ENCODE results near the gene KCNIP1. TPM values are rescaled to one million over a fixed set of nuclear protein-coding genes. Genes with fewer than 3 reads are reported as not detected.

Gene KCNIP1
- not detected for total RNA-seq

GRCh38 chr5:170503990-170504596, at the start of gene KCNIP1:
Gene KCNIP1 (plus strand): TSS chr5:170504020.
- intact Hi-C loops (cut with DNase I, micrococcal nuclease): no loop called here
- peaks cover 46% of the 10 kb centered on the region for H3K27me3 Mint-ChIP-seq
- ChIA-PET POLR2A (no interaction called here), CTCF (no interaction called here)
- H3K9me3 Mint-ChIP-seq (ENCODE audit: low read depth): no peaks in the 10 kb centered on the region
- no peak for DNase-seq
- no peak within 1 kb of the TSS for H3K4me3 Mint-ChIP-seq
- H3K36me3 Mint-ChIP-seq (ENCODE audit: low read depth): no peaks in the 10 kb centered on the region
- H3K27ac Mint-ChIP-seq: no peak within 1 kb of the TSS
- no peaks in the 10 kb centered on the region for H3K4me1 Mint-ChIP-seq
- no peak for ATAC-seq

DNA sequence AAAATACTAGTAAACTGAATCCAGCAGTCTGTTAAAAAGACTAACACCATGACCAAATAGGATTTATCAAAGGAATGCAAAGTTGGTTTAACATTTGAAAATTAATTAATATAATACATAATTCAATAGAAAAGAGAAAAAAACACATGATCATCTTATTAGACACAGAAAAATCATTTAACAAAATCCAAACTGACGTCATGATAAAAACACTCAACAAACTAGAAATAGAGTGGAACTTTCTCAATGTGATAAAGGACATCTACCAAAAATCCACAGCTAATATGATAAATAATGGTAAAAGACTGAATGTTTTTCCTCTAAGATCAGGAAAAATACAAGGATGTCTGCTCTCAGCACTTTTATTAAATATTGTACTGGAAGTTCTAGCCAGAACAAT, 40.4 kb upstream of the KCNIP1 start:
- no peaks in the 10 kb centered on the region for H3K4me1 Mint-ChIP-seq
- no peaks in the 10 kb centered on the region for H3K9me3 Mint-ChIP-seq (ENCODE audit: low read depth)
- DNase-seq (no peak), ATAC-seq (no peak)
- peaks cover 23% of the 10 kb centered on the region for H3K27me3 Mint-ChIP-seq
- intact Hi-C loops (cut with DNase I, micrococcal nuclease): no loop called here
- no peak overlapping the region for H3K27ac Mint-ChIP-seq
- ChIA-PET POLR2A (no interaction called here), CTCF (no interaction called here)
- H3K36me3 Mint-ChIP-seq (ENCODE audit: low read depth): no peaks in the 10 kb centered on the region
- no peak overlapping the region for H3K4me3 Mint-ChIP-seq

GRCh38 chr5:170464280-170465127, 39.3 kb upstream of the KCNIP1 start:
- ATAC-seq (no peak), DNase-seq (no peak)
- Mint-ChIP-seq H3K9me3 (ENCODE audit: low read depth) (no peaks in the 10 kb centered on the region), H3K27me3 (peaks cover 23% of the 10 kb centered on the region), H3K4me3 (no peak overlapping the region), H3K36me3 (ENCODE audit: low read depth) (no peaks in the 10 kb centered on the region), H3K27ac (no peak overlapping the region), H3K4me1 (no peaks in the 10 kb centered on the region)
- ChIA-PET POLR2A (no interaction called here), CTCF (interaction anchor here (0.6 to 1.4 kb wide), 4 partner anchors 44 to 1948 kb away, joined by 3 read pairs; no protein-coding TSS in a partner anchor)
- intact Hi-C loops (cut with DNase I, micrococcal nuclease): loop anchor here in 1 of 2 experiments (5.0 kb wide), 1 partner anchor 108 kb away; no protein-coding TSS in a partner anchor

- no peak overlapping the region for H3K27ac Mint-ChIP-seq
- H3K4me3 Mint-ChIP-seq: no peak overlapping the region
These were observed 37.3 kb upstream of the KCNIP1 start for GRCh38 chr5:170466553-170466952.

DNA sequence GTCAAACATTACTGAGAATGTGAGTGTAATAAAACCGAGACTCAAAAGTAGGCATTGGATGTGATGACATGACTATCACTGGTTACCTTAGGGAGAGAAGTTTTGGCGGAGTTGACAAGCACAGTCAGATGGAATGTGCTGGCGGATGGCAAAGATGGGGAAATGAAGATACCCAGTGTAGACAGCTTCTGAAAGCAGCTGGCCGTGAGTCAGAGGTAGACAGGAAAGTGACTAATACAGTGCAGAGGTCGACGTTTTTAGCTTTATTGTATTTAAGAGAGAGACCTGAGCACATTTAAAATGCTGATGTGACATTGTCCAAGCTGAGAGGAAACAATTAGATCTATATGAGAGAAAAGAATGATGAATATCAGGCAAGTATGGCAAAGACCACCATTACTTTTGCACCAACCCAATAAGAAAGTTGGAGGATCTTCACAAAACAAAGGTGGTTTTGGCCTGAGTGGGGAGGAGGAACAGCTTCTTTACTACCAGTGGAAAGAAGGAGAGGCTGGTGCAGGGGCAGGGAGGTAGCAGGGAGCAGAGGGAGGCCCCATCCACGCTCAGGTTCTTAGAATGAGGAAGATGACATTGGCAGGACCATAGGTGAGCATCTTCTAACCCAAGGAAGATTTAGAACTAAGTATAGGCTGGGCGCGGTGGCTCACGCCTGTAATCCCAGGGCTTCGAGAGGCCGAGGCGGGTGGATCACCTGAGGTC, 36.7 kb upstream of the KCNIP1 start:
- Mint-ChIP-seq H3K27me3 (peaks cover 12% of the 10 kb centered on the region), H3K4me1 (no peaks in the 10 kb centered on the region), H3K9me3 (ENCODE audit: low read depth) (no peaks in the 10 kb centered on the region), H3K27ac (no peak overlapping the region), H3K4me3 (no peak overlapping the region), H3K36me3 (ENCODE audit: low read depth) (no peaks in the 10 kb centered on the region)
- DNase-seq (peak; percentile 74), ATAC-seq (peak; percentile 98)
- CTCF ChIA-PET: interaction anchor here (1.1 kb wide), 1 partner anchor 32 kb away, joined by 4 read pairs; no protein-coding TSS in a partner anchor
- intact Hi-C loops (cut with DNase I, micrococcal nuclease): loop anchor here (1.0 to 5.0 kb wide), 3 partner anchors 105 to 130 kb away; no protein-coding TSS in a partner anchor
- POLR2A ChIA-PET: no interaction called here

More at GRCh38 chr5:170466553-170466952, 37.3 kb upstream of the KCNIP1 start:
- POLR2A ChIA-PET: no interaction called here
- CTCF ChIA-PET: interaction anchor here (1.1 kb wide), 1 partner anchor 31 kb away, joined by 4 read pairs; no protein-coding TSS in a partner anchor
- Mint-ChIP-seq H3K27me3 (peaks cover 15% of the 10 kb centered on the region), H3K9me3 (ENCODE audit: low read depth) (no peaks in the 10 kb centered on the region), H3K4me1 (no peaks in the 10 kb centered on the region), H3K36me3 (ENCODE audit: low read depth) (no peaks in the 10 kb centered on the region)
- ATAC-seq (no peak), DNase-seq (no peak)
- intact Hi-C loops (cut with DNase I, micrococcal nuclease): loop anchor here (1.0 to 5.0 kb wide), 2 partner anchors 106 kb away; no protein-coding TSS in a partner anchor

GRCh38 chr5:170468633-170469285, 35.1 kb upstream of the KCNIP1 start:
- intact Hi-C loops (cut with DNase I, micrococcal nuclease): loop anchor here in 1 of 2 experiments (5.0 kb wide), 1 partner anchor 104 kb away; no protein-coding TSS in a partner anchor
- no peaks in the 10 kb centered on the region for H3K36me3 Mint-ChIP-seq (ENCODE audit: low read depth)
- no peak overlapping the region for H3K27ac Mint-ChIP-seq
- peaks cover 16% of the 10 kb centered on the region for H3K27me3 Mint-ChIP-seq
- no peak overlapping the region for H3K4me3 Mint-ChIP-seq
- H3K4me1 Mint-ChIP-seq: no peaks in the 10 kb centered on the region
- no peak for DNase-seq
- H3K9me3 Mint-ChIP-seq (ENCODE audit: low read depth): no peaks in the 10 kb centered on the region
- CTCF ChIA-PET: no interaction called here
- no peak for ATAC-seq
- POLR2A ChIA-PET: no interaction called here

GRCh38 chr5:170469414-170469813, 34.4 kb upstream of the KCNIP1 start:
- H3K9me3 Mint-ChIP-seq (ENCODE audit: low read depth): no peaks in the 10 kb centered on the region
- H3K4me3 Mint-ChIP-seq: no peak overlapping the region
- no peak overlapping the region for H3K27ac Mint-ChIP-seq
- intact Hi-C loops (cut with DNase I, micrococcal nuclease): loop anchor here in 1 of 2 experiments (5.0 kb wide), 1 partner anchor 103 kb away; no protein-coding TSS in a partner anchor
- no peak for DNase-seq
- H3K4me1 Mint-ChIP-seq: no peaks in the 10 kb centered on the region
- ChIA-PET POLR2A (no interaction called here), CTCF (no interaction called here)
- H3K27me3 Mint-ChIP-seq: peaks cover 16% of the 10 kb centered on the region
- ATAC-seq: no peak
- H3K36me3 Mint-ChIP-seq (ENCODE audit: low read depth): no peaks in the 10 kb centered on the region

GRCh38 chr5:170470275-170470674, 33.5 kb upstream of the KCNIP1 start:
- ATAC-seq: no peak

DNA sequence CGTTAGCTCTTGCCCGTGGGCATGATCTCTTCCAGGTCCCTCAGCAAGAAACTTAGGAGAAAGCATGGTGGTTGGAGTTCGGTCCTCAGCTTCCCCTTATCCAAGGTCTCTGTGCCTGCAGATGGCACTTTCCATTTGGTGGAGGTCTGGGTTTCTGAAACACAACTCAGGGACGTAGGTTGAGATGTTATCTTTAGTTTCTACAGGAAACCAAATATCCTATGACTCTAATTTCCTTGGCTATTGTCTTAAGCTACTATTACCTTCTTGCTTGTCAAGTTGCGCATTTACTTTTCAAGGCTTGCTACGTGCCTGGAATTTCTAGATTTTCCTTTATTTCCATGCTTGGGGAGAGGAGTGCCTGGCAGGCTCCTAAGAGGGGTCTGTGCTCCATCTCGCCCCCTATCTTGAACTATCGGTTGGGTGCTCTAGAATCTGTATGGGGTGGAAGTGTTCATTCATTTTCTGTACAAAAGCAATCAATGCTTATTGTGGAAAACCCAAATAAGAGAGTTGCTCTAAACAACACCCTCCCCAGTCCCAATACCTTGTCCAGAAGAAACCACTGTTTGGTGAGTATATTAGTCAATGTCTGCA, 32.9 kb upstream of the KCNIP1 start:
- no peak for DNase-seq
- Mint-ChIP-seq H3K4me3 (no peak overlapping the region), H3K9me3 (ENCODE audit: low read depth) (no peaks in the 10 kb centered on the region), H3K4me1 (no peaks in the 10 kb centered on the region), H3K27ac (no peak overlapping the region), H3K27me3 (peaks cover 22% of the 10 kb centered on the region), H3K36me3 (ENCODE audit: low read depth) (no peaks in the 10 kb centered on the region)
- intact Hi-C loops (cut with DNase I, micrococcal nuclease): no loop called here
- POLR2A ChIA-PET: no interaction called here
- ATAC-seq: no peak
- CTCF ChIA-PET: no interaction called here

More at GRCh38 chr5:170470275-170470674, 33.5 kb upstream of the KCNIP1 start:
- POLR2A ChIA-PET: no interaction called here
- H3K4me1 Mint-ChIP-seq: no peaks in the 10 kb centered on the region
- H3K4me3 Mint-ChIP-seq: no peak overlapping the region
- intact Hi-C loops (cut with DNase I, micrococcal nuclease): no loop called here
- peaks cover 18% of the 10 kb centered on the region for H3K27me3 Mint-ChIP-seq
- CTCF ChIA-PET: no interaction called here
- no peak overlapping the region for H3K27ac Mint-ChIP-seq
- H3K9me3 Mint-ChIP-seq (ENCODE audit: low read depth): no peaks in the 10 kb centered on the region
- DNase-seq: no peak
- no peaks in the 10 kb centered on the region for H3K36me3 Mint-ChIP-seq (ENCODE audit: low read depth)

DNA sequence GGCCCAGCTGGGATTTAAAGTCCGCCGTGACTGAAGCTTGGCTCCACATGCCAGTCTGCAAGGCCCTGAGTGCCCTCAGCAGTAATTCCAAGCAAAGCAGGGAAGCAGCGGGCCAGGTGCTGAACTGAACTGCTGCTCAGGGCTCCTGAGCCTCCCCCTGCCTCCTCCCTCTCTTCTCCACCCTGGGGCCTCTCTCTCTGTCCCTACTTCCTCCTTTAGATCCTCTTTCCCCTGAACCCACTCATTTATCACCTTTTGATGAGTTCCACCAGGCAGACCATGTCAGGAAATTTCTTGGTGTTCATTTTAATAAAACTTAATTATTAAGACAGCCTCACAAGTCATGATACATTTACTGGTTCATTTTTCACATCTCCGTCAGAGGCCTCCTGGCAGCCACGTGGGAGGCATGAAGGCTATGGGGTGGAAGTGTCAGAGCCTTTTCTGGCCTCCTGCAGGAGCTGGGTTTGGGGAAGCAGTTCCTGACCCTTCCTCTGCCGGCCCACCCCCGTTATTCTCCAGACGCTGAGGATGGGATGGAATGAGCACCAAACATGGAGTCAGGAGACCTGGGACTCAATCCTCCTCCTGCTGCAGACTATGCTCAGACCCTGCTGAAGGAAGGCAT, 32.2 kb upstream of the KCNIP1 start:
- DNase-seq (no peak), ATAC-seq (no peak)
- intact Hi-C loops (cut with DNase I, micrococcal nuclease): no loop called here
- Mint-ChIP-seq H3K36me3 (ENCODE audit: low read depth) (no peaks in the 10 kb centered on the region), H3K4me1 (no peaks in the 10 kb centered on the region), H3K4me3 (no peak overlapping the region), H3K27me3 (peaks cover 24% of the 10 kb centered on the region), H3K27ac (no peak overlapping the region), H3K9me3 (ENCODE audit: low read depth) (no peaks in the 10 kb centered on the region)
- ChIA-PET CTCF (no interaction called here), POLR2A (no interaction called here)

All from activated CD4-positive, alpha-beta T cell treated with anti-CD3 and anti-CD28 coated beads for 36 hours (primary cell).